NCI-H460 (cell line): ENCODE measurements around the gene FBP1. TPM values are rescaled to one million over a fixed set of nuclear protein-coding genes. Genes with fewer than 3 reads are reported as not detected.

Source experiments
- DNase-seq: peaks from one replicate; pipeline ENCODE4 v3.0.0-alpha.2; 2016; ENCODE audit warnings: low read depth; ENCODE audit errors: extremely low read depth
- polyA plus RNA-seq: library from polyadenylated mRNA; depleted of rRNA; stranded (reverse); fragments of >200 nt; gene quantifications from 2 replicates; pipeline ENCODE4 v1.2.3, GENCODE V29; 2014; cell fraction: nucleus; rRNA removed
- total RNA-seq: library from RNA; depleted of rRNA; stranded (reverse); fragments of >200 nt; shearing (Covaris generic); gene quantifications from 2 replicates; pipeline ENCODE4 v1.2.3, GENCODE V29; 2014; rRNA removed

FBP1 gene
- 0.12 TPM in 1 of 2 replicates, not detected in the other for total RNA-seq
- polyA plus RNA-seq, result not detected in 2 replicates

GRCh38 chr9:94639061-94639998, at the start of gene FBP1:
FBP1 (minus strand) TSS chr9:94639518; CDS start chr9:94639310, 208 bp downstream.
- DNase-seq, result no peak

- DNase-seq, result no peak
Measured at GRCh38 chr9:94687451-94687850, 48.1 kb upstream of the FBP1 start.

GRCh38 chr9:94685359-94685758, 46.0 kb upstream of the FBP1 start:
- no peak for DNase-seq

GRCh38 chr9:94681508-94681907, 42.2 kb upstream of the FBP1 start:
- DNase-seq, result peak; percentile 74

GRCh38 chr9:94680621-94681020, 41.3 kb upstream of the FBP1 start:
- no peak for DNase-seq

- DNase-seq, result no peak
Measured at GRCh38 chr9:94680020-94680419, 40.7 kb upstream of the FBP1 start.

- DNase-seq, result no peak
Measured at GRCh38 chr9:94679587-94679986, 40.3 kb upstream of the FBP1 start.

- DNase-seq, result no peak
Measured at GRCh38 chr9:94677929-94678328, 38.6 kb upstream of the FBP1 start.

GRCh38 chr9:94676446-94677131, 37.3 kb upstream of the FBP1 start:
- DNase-seq, result no peak

- DNase-seq, result no peak
Measured at GRCh38 chr9:94675008-94675881, 35.9 kb upstream of the FBP1 start.

GRCh38 chr9:94672811-94673487, 33.6 kb upstream of the FBP1 start:
- peak; percentile 51 for DNase-seq

GRCh38 chr9:94668928-94669729, 29.8 kb upstream of the FBP1 start:
- DNase-seq, result peak; percentile 80

- DNase-seq, result no peak
Measured at GRCh38 chr9:94668418-94668927, 29.2 kb upstream of the FBP1 start.

- no peak for DNase-seq
Measured at GRCh38 chr9:94666364-94667099, 27.2 kb upstream of the FBP1 start.

GRCh38 chr9:94665613-94666012, 26.3 kb upstream of the FBP1 start:
- DNase-seq, result no peak

GRCh38 chr9:94664801-94665200, 25.5 kb upstream of the FBP1 start:
- DNase-seq, result no peak

GRCh38 chr9:94663640-94664039, 24.3 kb upstream of the FBP1 start:
- DNase-seq, result no peak

GRCh38 chr9:94663140-94663539, 23.8 kb upstream of the FBP1 start:
- no peak for DNase-seq
